GM21390 (cell line): Measurements from ENCODE around the gene NOSTRIN.
"Not testable (repeated sequence)": the region's sequence is repeated elsewhere in the genome, so short reads cannot be mapped to it uniquely, and the experiment has no call there.

ENCODE experiments used
- ATAC-seq: cut with Tn5 transposase; IDR thresholded peaks from one replicate; pipeline ENCODE4 v1.9.1; 2021; ENCODE audit not compliant: unreplicated experiment

NOSTRIN gene

DNA sequence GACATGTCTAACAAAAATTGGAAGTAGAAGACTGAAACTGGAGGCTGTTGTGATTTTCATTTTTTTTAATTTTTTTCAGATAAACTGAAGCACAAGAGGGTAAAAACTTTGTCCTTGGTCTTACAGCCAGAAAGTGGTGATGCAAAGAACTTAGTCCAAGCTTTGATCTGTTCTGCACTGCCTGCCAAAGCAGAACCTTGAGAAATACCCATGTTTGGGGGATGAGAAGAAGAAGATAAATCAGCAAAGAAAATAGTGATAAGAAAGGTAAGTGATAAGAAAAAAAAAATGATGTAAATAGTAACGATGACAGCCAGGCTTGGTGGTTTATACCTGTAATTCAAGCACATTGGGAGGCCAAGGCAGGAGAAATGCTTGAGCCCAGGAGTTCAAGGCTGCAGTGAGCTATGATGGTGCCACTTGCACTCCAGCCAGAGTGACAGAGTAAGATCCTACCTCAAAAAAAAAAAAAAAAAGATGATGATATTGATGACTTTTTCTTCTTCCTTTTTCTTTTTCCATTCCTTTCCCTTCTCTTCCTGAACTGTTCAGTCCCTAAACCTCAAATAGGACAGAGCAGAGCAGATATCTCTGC lies 14.6 kb upstream of the NOSTRIN start:
- no peak for ATAC-seq

GRCh38 chr2:168789776-168790175 lies 12.7 kb upstream of the NOSTRIN start:
- no peak for ATAC-seq

DNA sequence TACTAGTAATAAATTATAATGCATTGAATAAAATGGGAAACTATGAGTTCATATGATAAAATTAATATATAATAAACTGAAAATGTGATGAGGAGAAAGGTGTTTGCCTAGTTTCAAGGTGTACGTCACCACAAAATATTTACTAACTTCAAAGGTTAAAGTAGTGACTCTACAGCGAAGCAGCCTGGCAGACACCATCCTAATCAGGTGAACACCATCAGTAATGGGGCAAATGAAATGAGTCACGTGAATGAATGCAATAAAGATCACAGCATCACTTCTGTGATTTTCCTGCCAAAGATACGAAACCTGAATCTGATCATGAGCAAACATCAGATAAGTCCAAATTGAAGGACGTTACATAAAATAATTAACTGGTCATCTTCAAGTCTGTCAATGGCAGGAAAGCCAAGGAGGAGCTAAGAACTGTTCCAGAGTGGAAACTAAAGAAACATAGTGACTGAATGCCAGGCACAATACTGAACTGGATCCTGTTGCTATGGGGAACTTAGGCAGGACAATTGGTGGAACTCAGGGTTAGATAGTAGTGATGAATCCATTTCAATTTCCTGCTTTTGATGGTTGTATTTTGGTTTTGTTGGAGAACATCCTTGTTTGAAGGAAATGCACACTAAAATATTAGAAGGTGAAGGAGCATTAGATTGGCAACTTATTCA lies 12.1 kb upstream of the NOSTRIN start:
- ATAC-seq = no peak

GRCh38 chr2:168791140-168791539 lies 11.3 kb upstream of the NOSTRIN start:
- ATAC-seq = not testable (repeated sequence)

DNA sequence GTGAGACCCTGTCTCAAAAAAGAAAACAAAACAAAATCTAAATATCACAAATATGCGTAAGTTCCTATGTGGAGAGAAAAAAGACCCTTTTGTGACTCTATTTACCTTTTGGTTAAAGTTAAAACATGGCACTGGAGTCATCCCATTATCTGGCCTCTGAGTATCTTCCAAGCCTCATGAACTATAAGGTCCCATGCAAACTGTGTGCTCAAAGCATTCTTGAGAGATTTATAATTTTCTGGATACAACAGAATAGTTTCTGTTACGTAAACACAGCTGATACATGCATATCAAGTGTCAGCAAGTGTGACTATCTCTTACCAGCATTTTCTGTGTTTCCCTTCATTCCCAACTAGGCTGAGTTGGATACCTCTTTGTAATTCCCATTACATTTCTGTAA lies 8.8 kb upstream of the NOSTRIN start:
- no peak for ATAC-seq

GRCh38 chr2:168794968-168795367 lies 7.5 kb upstream of the NOSTRIN start:
- ATAC-seq = no peak

- no peak for ATAC-seq
These were observed 6.3 kb upstream of the NOSTRIN start for GRCh38 chr2:168796090-168796577.

GRCh38 chr2:168796583-168797285 lies 5.7 kb upstream of the NOSTRIN start:
- ATAC-seq = no peak

GRCh38 chr2:168797286-168797655 lies 5.2 kb upstream of the NOSTRIN start:
- no peak for ATAC-seq

GRCh38 chr2:168798076-168798887 lies 4.2 kb upstream of the NOSTRIN start:
- ATAC-seq = no peak

DNA sequence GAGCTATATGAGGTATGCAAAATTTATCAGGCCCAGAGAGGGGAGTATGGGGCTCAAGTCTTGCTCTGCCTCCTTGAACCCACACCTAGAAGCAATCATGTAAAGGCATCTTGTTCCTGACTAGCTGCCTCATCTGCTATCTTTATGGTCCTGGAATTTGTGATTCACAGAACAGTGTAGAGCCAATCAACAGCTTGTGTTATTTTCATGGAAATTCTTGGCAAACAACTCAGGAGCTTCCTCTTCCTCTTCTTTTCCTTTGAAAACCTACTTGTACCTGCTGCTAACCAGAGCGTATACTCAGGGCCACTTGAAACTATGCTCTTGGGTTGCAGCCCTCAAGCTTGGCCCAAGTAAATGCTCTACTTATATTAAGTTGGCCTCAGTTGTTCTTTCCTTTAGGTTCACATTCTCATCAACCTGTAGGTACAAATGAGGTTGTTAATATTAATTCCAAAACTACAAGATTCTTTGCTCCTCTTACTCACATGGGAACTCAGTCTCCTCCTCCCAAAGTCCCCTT lies 3.5 kb upstream of the NOSTRIN start:
- ATAC-seq = no peak

GRCh38 chr2:168801471-168801870 lies 966 bp upstream of the NOSTRIN start:
- no peak for ATAC-seq

GRCh38 chr2:168802859-168803725 lies 655 bp downstream of the NOSTRIN start:
- ATAC-seq = no peak

GRCh38 chr2:168804214-168804613 lies 1.8 kb downstream of the NOSTRIN start:
- no peak for ATAC-seq

DNA sequence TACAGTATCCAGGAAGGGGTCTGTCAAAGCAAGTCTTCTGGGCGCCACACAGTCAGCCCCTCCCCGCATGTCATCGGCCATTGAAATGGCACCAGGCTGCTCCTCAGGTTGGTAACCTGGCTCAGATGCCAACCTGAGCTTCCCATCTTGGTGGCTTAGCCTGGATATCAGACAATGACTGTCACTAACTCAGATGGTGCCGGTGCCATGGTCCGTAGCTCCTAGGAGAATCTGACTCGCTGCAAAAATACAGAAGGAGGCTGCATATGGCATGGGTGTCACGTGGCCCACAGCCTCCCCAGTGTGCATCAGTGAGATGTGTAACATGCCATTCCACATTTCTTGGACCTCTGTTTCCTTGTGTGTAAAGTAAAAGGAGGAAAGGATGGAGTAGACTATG lies 3.2 kb downstream of the NOSTRIN start:
- ATAC-seq = no peak

GRCh38 chr2:168809537-168809936 lies 7.1 kb downstream of the NOSTRIN start:
- no peak for ATAC-seq

- ATAC-seq = no peak
These were observed 7.8 kb downstream of the NOSTRIN start for GRCh38 chr2:168810235-168810634.

DNA sequence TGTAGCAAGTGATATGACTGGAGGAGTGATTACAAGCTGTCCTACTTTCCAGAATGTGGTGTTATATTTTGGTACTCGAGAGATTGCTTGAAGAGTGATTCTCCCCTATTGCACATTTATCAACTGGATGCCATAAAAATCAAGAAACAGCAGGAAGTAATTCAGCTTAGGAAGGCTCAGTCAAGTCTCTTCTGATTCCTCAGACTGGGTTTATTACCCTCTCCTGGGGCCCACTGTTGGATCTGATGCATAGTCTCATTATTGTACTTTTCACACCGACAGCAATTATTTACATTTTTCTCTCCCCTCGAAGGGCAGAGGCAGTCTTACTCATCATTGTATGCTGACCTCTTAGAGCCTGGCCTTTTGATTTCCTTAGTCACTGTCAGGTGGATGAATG lies 9.3 kb downstream of the NOSTRIN start:
- ATAC-seq = no peak

DNA sequence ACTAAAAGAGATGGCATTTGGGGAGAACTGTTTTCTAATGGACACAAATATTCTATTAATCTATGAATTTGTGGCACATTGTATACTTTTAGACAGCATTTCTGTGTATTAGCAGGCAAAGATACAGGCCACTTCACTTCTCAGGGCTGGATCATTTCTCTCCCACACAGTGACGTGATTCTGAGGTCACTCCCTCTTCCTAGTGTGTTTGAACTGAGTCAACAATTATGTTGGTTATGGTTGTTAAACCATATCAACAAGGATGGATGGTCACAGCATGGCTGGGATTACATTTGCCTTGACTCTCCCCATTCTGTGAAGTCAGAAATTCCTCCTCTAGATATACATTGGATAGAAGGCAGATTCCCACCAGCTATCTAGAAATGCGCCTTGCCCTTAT lies 11.6 kb downstream of the NOSTRIN start:
- ATAC-seq = no peak
